ENCODE data around the gene WFIKKN2. TPM values are rescaled to one million over a fixed set of nuclear protein-coding genes. Genes with fewer than 3 reads are reported as not detected.
"Not testable (repeated sequence)": the region's sequence is repeated elsewhere in the genome, so short reads cannot be mapped to it uniquely, and the experiment has no call there.

WFIKKN2 gene
- total and polyA plus RNA-seq, 2 of the 13 experiments (the other 11 are each of a cell fraction or from before 2014, with no cell fraction given), result not detected

DNA sequence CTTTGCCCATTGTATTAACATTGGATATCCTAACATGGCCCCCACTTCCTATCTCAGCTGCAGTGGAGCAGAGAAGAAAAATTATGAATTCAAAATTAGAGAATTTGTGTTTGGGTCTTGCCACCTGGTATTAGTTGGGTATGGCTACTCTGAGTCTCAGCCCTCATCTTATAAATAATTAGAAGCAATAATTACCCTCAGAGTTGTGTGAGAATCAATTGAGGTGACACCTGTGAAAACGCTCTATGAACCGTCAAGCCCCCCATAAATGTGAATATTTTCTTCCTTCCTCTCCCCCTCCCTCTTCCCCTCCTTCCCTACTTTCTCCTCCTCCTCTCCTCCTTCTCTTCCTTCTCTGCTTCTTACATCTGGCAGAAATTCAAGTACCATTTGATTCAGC, 39.7 kb downstream of the WFIKKN2 start (continued):
- TF ChIP-seq, protein P1, sequence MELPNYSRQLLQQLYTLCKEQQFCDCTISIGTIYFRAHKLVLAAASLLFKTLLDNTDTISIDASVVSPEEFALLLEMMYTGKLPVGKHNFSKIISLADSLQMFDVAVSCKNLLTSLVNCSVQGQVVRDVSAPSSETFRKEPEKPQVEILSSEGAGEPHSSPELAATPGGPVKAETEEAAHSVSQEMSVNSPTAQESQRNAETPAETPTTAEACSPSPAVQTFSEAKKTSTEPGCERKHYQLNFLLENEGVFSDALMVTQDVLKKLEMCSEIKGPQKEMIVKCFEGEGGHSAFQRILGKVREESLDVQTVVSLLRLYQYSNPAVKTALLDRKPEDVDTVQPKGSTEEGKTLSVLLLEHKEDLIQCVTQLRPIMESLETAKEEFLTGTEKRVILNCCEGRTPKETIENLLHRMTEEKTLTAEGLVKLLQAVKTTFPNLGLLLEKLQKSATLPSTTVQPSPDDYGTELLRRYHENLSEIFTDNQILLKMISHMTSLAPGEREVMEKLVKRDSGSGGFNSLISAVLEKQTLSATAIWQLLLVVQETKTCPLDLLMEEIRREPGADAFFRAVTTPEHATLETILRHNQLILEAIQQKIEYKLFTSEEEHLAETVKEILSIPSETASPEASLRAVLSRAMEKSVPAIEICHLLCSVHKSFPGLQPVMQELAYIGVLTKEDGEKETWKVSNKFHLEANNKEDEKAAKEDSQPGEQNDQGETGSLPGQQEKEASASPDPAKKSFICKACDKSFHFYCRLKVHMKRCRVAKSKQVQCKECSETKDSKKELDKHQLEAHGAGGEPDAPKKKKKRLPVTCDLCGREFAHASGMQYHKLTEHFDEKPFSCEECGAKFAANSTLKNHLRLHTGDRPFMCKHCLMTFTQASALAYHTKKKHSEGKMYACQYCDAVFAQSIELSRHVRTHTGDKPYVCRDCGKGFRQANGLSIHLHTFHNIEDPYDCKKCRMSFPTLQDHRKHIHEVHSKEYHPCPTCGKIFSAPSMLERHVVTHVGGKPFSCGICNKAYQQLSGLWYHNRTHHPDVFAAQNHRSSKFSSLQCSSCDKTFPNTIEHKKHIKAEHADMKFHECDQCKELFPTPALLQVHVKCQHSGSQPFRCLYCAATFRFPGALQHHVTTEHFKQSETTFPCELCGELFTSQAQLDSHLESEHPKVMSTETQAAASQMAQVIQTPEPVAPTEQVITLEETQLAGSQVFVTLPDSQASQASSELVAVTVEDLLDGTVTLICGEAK (IDR thresholded peaks at IDR 0.05), result no peak
- TF ChIP-seq, protein P1 (CRISPR knock-in tag; IDR thresholded peaks at IDR 0.05), result no peak

DNA sequence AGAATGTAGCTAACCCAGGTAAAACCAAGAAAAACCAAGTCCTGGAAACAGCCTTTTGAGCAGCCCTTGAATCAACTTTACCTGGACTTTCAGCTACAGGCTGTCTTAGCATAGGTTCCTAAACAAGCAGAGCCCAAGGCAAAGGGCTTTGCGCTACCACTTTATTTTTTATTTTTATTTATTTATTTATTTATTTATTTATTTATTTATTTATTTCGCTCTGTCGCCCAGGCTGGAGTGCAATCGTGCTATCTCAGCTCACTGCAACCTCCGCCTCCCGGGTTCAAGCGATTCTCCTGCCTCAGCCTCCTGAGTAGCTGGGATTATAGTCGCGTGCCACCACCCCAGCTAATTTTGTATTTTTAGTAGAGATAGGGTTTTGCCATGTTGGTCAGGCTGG, 41.7 kb downstream of the WFIKKN2 start:
- in situ Hi-C loops (cut with HindIII; ENCODE audit: extremely low pct_ligation_motif_present, low pct_unique_long_range_greater_than_20kb); H3K36me3 ChIP-seq (replicated peaks in 1 of 2; ENCODE audit: control insufficient read depth in 1 of 2, insufficient read depth in 2 of 2, low read length in 2 of 2); H3K27ac ChIP-seq (ENCODE audit: extremely low read length, insufficient read depth, low read length); intact Hi-C loops (cut with micrococcal nuclease; ENCODE audit: unreplicated experiment); H3K4me3 ChIP-seq (replicated peaks in 1 of 3; ENCODE audit: insufficient read depth in 1 of 3, low read depth in 2 of 3, low read length in 3 of 3); H4K20me1 ChIP-seq (ENCODE audit: insufficient read depth, low read length); H3K9ac ChIP-seq (ENCODE audit: insufficient read depth, low read depth, low read length); CTCF ChIA-PET (ENCODE audit: low intra/inter-chr PET ratio, low total read pairs); H3K4me2 ChIP-seq (ENCODE audit: low read depth, low read length); H2AFZ ChIP-seq (ENCODE audit: low read length); H3K9me3 ChIP-seq (ENCODE audit: low read length); H3K79me2 ChIP-seq (ENCODE audit: insufficient read depth, low read length); H3K27me3 ChIP-seq (ENCODE audit: control insufficient read depth in 1 of 2, insufficient read depth in 2 of 2, low read length in 2 of 2); FAIRE-seq; DNase-seq (ENCODE audit: low spot score); BruUV-seq (replicated peaks); ATAC-seq: not testable (repeated sequence)
- WGBS (ENCODE audit: low lambda C conversion rate), result 95% methylated on average over 9 of the region's 9 CpGs
- H3K4me1 ChIP-seq (ENCODE audit: insufficient read depth, low read length), result peaks cover 15% of the 10 kb centered on the region
- POLR2A ChIA-PET, result interaction anchor here (5.5 kb wide), 1 partner anchor 11 kb away, joined by 56 read pairs; the partner anchor contains the start of gene TOB1
